ENCODE measurements around the gene PSAT1. TPM values are rescaled to one million over a fixed set of nuclear protein-coding genes. Genes with fewer than 3 reads are reported as not detected.
A peak's percentile ranks its signal among the peaks of the same experiment; 100 is the strongest.

PSAT1 gene
- total and polyA plus RNA-seq, 8 donors: 15.9 to 43.7 (median 30.5) TPM

DNA sequence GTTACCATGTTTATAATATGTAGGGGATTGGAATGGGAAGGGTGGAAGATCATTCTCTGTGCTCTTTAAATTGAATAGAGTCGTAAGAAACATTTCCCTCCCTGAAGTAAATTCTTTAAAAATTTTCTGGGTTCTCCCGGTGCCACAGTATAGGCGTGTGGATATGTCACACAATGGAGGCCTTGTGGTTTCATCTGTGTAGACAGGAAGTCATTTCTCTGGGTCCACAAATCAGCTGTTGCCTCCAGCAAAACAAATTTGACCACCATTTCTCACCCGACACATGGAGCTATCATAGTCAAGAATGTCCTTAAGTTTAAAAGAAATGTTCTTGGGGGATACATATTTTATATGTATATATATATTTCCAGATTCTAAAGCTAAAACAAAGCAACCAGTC lies 43.6 kb upstream of the PSAT1 start:
- no peaks in the 10 kb centered on the region for H3K9me3 ChIP-seq
- TF ChIP-seq, protein P1, sequence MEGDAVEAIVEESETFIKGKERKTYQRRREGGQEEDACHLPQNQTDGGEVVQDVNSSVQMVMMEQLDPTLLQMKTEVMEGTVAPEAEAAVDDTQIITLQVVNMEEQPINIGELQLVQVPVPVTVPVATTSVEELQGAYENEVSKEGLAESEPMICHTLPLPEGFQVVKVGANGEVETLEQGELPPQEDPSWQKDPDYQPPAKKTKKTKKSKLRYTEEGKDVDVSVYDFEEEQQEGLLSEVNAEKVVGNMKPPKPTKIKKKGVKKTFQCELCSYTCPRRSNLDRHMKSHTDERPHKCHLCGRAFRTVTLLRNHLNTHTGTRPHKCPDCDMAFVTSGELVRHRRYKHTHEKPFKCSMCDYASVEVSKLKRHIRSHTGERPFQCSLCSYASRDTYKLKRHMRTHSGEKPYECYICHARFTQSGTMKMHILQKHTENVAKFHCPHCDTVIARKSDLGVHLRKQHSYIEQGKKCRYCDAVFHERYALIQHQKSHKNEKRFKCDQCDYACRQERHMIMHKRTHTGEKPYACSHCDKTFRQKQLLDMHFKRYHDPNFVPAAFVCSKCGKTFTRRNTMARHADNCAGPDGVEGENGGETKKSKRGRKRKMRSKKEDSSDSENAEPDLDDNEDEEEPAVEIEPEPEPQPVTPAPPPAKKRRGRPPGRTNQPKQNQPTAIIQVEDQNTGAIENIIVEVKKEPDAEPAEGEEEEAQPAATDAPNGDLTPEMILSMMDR (IDR thresholded peaks at IDR 0.05): no peak
- H3K27ac ChIP-seq: no peak overlapping the region
- no peaks in the 10 kb centered on the region for H3K27me3 ChIP-seq
- DNase-seq (no peak), ATAC-seq (no peak)
- no peaks in the 10 kb centered on the region for H3K4me1 ChIP-seq
- H3K4me3 ChIP-seq: no peak overlapping the region
- intact Hi-C loops (cut with DNase I): no loop called here
- peaks cover 0 to 41% of the 10 kb centered on the region in 2 donors for H3K36me3 ChIP-seq

DNA sequence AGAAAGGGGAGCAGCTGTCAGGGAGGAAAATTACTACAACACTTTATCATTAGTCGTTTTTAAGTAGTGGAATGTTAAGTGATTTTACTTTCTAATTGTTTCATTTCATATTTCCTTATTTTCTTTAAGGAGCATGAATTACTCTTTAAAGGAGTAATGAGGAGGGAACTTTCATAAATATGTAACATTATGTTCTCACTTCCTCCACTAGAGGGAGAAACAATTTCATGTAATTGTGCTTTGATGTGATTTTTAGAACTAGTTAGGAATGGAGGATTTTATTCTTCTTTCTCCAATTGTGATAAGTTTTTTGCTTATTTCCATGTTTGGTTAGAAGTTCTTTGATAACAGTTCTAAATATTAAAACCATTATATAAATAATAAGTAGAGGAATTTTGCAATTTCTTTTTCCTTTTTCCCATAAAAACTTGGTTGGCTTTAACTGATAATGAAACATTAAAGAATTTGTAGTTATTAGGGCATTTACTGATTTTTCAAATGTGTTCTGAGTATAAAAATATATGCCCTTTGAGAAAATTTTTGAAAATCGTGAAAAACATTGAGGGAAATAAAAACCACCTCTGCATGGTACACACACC lies 35.4 kb upstream of the PSAT1 start:
- TF ChIP-seq, protein P1 (IDR thresholded peaks at IDR 0.05): peak; percentile 52 to 77
- H3K9me3 ChIP-seq: no peaks in the 10 kb centered on the region
- DNase-seq (peak in 1 of 4 donors; percentile 33), ATAC-seq (peak; percentile 57)
- H3K4me1 ChIP-seq: no peaks in the 10 kb centered on the region
- intact Hi-C loops (cut with DNase I): loop anchor here in 1 of 2 donors (5.0 kb wide), 1 partner anchor 111 kb away; no protein-coding TSS in a partner anchor
- no peak overlapping the region for H3K4me3 ChIP-seq
- no peak overlapping the region for H3K27ac ChIP-seq
- no peaks in the 10 kb centered on the region for H3K27me3 ChIP-seq
- H3K36me3 ChIP-seq: peaks cover 0 to 15% of the 10 kb centered on the region in 2 donors

DNA sequence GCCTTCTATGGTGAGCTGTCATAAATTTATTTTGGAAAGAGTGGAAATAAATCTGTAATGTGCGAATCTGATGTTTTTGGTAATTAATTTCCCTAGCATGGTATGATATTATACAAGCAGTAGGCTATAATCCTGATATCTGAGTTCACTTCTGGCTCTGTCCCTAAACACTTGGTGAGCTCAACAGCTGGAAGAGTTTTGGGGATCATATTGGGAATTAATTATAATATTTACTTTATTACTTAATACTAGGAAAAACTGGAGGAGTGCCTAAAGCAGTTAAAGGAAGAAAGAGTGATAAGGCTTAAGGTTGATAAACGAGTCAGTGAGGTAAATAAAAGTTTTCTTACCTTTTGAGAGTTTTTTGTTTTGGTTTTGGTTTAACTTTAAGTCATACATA lies 34.3 kb upstream of the PSAT1 start:
- Histone ChIP-seq H3K4me3 (no peak overlapping the region), H3K27ac (no peak overlapping the region), H3K9me3 (no peaks in the 10 kb centered on the region), H3K4me1 (no peaks in the 10 kb centered on the region), H3K27me3 (no peaks in the 10 kb centered on the region), H3K36me3 (peaks cover 0 to 26% of the 10 kb centered on the region in 2 donors)
- intact Hi-C loops (cut with DNase I): loop anchor here in 1 of 2 donors (5.0 kb wide), 1 partner anchor 110 kb away; no protein-coding TSS in a partner anchor
- no peak for DNase-seq
- ATAC-seq: no peak
- TF ChIP-seq, protein P1 (IDR thresholded peaks at IDR 0.05): no peak

DNA sequence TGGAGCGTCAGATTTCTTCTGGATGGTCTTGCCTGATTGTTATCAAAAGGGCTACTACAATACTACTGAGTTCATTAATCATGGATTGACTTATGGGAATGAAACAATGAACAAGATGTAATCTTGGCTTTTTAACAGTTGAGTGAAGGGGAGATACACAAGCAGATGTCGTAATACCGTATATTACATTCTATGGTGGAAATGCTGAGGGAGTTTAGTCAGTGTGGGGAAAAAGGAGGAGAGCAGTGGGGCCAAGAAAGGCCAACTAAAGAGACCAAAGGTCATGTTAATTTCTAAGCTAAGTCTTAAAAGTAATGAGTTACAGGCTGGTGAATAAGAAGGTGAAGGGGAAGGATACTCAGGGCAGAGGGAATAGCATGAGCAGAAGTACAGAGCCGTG lies 29.0 kb upstream of the PSAT1 start:
- H3K27me3 ChIP-seq: no peaks in the 10 kb centered on the region
- no peaks in the 10 kb centered on the region for H3K4me1 ChIP-seq
- no peak for DNase-seq
- peaks cover 0 to 51% of the 10 kb centered on the region in 2 donors for H3K36me3 ChIP-seq
- TF ChIP-seq, protein P1 (IDR thresholded peaks at IDR 0.05): no peak
- no peaks in the 10 kb centered on the region for H3K9me3 ChIP-seq
- no peak overlapping the region for H3K4me3 ChIP-seq
- intact Hi-C loops (cut with DNase I): no loop called here
- H3K27ac ChIP-seq: no peak overlapping the region
- ATAC-seq: no peak

DNA sequence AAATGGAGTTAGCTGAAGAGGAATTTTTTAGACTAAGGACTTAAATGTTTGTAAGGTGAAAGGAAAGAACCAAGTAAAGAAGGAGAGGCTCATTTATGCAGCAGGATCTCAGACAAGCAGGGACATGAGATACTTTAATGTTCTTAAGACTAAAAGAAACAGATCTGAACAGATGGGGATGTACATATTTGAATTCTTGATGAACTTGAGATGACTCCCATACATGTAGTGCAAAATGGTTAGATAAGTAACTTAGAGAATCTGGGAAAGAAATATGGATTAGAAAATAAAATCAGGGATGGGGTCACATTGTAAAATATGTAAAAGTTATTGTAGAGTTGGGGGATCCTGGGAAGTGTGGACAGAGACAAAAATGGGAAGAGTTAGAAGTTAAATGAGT lies 27.1 kb upstream of the PSAT1 start:
- TF ChIP-seq, protein P1 (IDR thresholded peaks at IDR 0.05): no peak
- DNase-seq: no peak
- peaks cover 0 to 56% of the 10 kb centered on the region in 2 donors for H3K36me3 ChIP-seq
- no peak for ATAC-seq
- intact Hi-C loops (cut with DNase I): no loop called here
- no peaks in the 10 kb centered on the region for H3K27me3 ChIP-seq
- no peaks in the 10 kb centered on the region for H3K9me3 ChIP-seq
- H3K27ac ChIP-seq: no peak overlapping the region
- H3K4me1 ChIP-seq: no peaks in the 10 kb centered on the region
- no peak overlapping the region for H3K4me3 ChIP-seq
